Mesothelial cell of epicardium (in vitro differentiated cells): ENCODE measurements around the gene MAGI1. TPM values are rescaled to one million over a fixed set of nuclear protein-coding genes. Genes with fewer than 3 reads are reported as not detected.

Experiments used
- DNase-seq, 2 experiments: peaks; one replicate each; pipeline ENCODE4 v3.0.0; 2021; ENCODE audit warnings: low spot score in 2 of 2; ENCODE audit not compliant: unreplicated experiment in 2 of 2
- H3K27ac Mint-ChIP-seq: 2 replicates; pipeline ENCODE4 v1.8.0; 2021; ENCODE audit warnings: mixed read lengths
- H3K27me3 Mint-ChIP-seq: 2 replicates; pipeline ENCODE4 v1.8.0; 2021; ENCODE audit warnings: low read depth, mixed read lengths
- H3K36me3 Mint-ChIP-seq: 2 replicates; pipeline ENCODE4 v1.8.0; 2021; ENCODE audit warnings: mixed read lengths
- H3K4me1 Mint-ChIP-seq: 2 replicates; pipeline ENCODE4 v1.8.0; 2021; ENCODE audit warnings: mixed read lengths
- H3K4me3 Mint-ChIP-seq: 2 replicates; pipeline ENCODE4 v1.8.0; 2021; ENCODE audit warnings: mild to moderate bottlenecking, moderate library complexity, mixed read lengths
- H3K9me3 Mint-ChIP-seq: 2 replicates; pipeline ENCODE4 v1.8.0; 2021; ENCODE audit warnings: mixed read lengths
- CTCF ChIP-seq: fragments of 200-600 bp; sonication (generic); IDR thresholded peaks from one replicate; pipeline ENCODE4 v1.5.0; 2021; ENCODE audit warnings: antibody characterized with exemption; ENCODE audit not compliant: unreplicated experiment
- total RNA-seq: library from RNA; stranded (reverse); gene quantifications from 3 replicates; pipeline ENCODE4 v1.2.1, GENCODE V29; 2021

The MAGI1 gene
- total RNA-seq, 1 donor from 2014 or later: 65.6 TPM

- H3K9me3 Mint-ChIP-seq: no peaks in the 10 kb centered on the region
- H3K27ac Mint-ChIP-seq: no peak overlapping the region
Measured at GRCh38 chr3:65702202-65702601, 336.5 kb downstream of the MAGI1 start.

GRCh38 chr3:65701516-65701915 lies 337.2 kb downstream of the MAGI1 start:
- Mint-ChIP-seq H3K36me3 (peaks cover 2% of the 10 kb centered on the region), H3K4me1 (peaks cover 3% of the 10 kb centered on the region), H3K4me3 (no peak overlapping the region), H3K9me3 (no peaks in the 10 kb centered on the region), H3K27ac (no peak overlapping the region), H3K27me3 (no peaks in the 10 kb centered on the region)
- no peak for TF ChIP-seq CTCF
- no peak for DNase-seq

More at GRCh38 chr3:65702202-65702601, 336.5 kb downstream of the MAGI1 start:
- H3K27me3 Mint-ChIP-seq: no peaks in the 10 kb centered on the region
- peaks cover 3% of the 10 kb centered on the region for H3K4me1 Mint-ChIP-seq
- DNase-seq: no peak
- TF ChIP-seq CTCF: no peak
- H3K4me3 Mint-ChIP-seq: no peak overlapping the region
- peaks cover 2% of the 10 kb centered on the region for H3K36me3 Mint-ChIP-seq

GRCh38 chr3:65689436-65689835 lies 349.3 kb downstream of the MAGI1 start:
- H3K9me3 Mint-ChIP-seq: no peaks in the 10 kb centered on the region
- H3K27me3 Mint-ChIP-seq: no peaks in the 10 kb centered on the region
- TF ChIP-seq CTCF: peak; percentile 13
- H3K36me3 Mint-ChIP-seq: no peaks in the 10 kb centered on the region
- peaks cover 16% of the 10 kb centered on the region for H3K4me1 Mint-ChIP-seq
- no peak overlapping the region for H3K4me3 Mint-ChIP-seq
- no peak for DNase-seq
- no peak overlapping the region for H3K27ac Mint-ChIP-seq

GRCh38 chr3:65687741-65688140 lies 351.0 kb downstream of the MAGI1 start:
- no peaks in the 10 kb centered on the region for H3K9me3 Mint-ChIP-seq
- no peak for TF ChIP-seq CTCF
- H3K27me3 Mint-ChIP-seq: no peaks in the 10 kb centered on the region
- no peak overlapping the region for H3K27ac Mint-ChIP-seq
- peaks cover 16% of the 10 kb centered on the region for H3K4me1 Mint-ChIP-seq
- H3K36me3 Mint-ChIP-seq: no peaks in the 10 kb centered on the region
- no peak overlapping the region for H3K4me3 Mint-ChIP-seq
- DNase-seq: no peak

- H3K4me1 Mint-ChIP-seq: peaks cover 18% of the 10 kb centered on the region
- DNase-seq: no peak
- H3K9me3 Mint-ChIP-seq: no peaks in the 10 kb centered on the region
- TF ChIP-seq CTCF: no peak
- H3K27me3 Mint-ChIP-seq: no peaks in the 10 kb centered on the region
- H3K36me3 Mint-ChIP-seq: no peaks in the 10 kb centered on the region
- peak overlapping the region; percentile 32 for H3K27ac Mint-ChIP-seq
- H3K4me3 Mint-ChIP-seq: no peak overlapping the region
Measured at GRCh38 chr3:65685621-65686235, 353.0 kb downstream of the MAGI1 start.

- TF ChIP-seq CTCF: no peak
- Mint-ChIP-seq H3K36me3 (no peaks in the 10 kb centered on the region), H3K9me3 (no peaks in the 10 kb centered on the region), H3K4me3 (no peak overlapping the region), H3K27ac (no peak overlapping the region), H3K27me3 (no peaks in the 10 kb centered on the region), H3K4me1 (peaks cover 13% of the 10 kb centered on the region)
- no peak for DNase-seq
Measured at GRCh38 chr3:65678516-65678915, 360.2 kb downstream of the MAGI1 start.
